ENCODE measurements around the gene CHKB.

Gene CHKB

GRCh38 chr22:50570861-50571260 lies 11.8 kb downstream of the CHKB start:
- no peaks in the 10 kb centered on the region for H3K4me1 ChIP-seq (ENCODE audit: control insufficient read depth, insufficient read depth, low read length, unreplicated experiment)
- H3K36me3 ChIP-seq (ENCODE audit: insufficient read depth, low read length), result no peaks in the 10 kb centered on the region

DNA sequence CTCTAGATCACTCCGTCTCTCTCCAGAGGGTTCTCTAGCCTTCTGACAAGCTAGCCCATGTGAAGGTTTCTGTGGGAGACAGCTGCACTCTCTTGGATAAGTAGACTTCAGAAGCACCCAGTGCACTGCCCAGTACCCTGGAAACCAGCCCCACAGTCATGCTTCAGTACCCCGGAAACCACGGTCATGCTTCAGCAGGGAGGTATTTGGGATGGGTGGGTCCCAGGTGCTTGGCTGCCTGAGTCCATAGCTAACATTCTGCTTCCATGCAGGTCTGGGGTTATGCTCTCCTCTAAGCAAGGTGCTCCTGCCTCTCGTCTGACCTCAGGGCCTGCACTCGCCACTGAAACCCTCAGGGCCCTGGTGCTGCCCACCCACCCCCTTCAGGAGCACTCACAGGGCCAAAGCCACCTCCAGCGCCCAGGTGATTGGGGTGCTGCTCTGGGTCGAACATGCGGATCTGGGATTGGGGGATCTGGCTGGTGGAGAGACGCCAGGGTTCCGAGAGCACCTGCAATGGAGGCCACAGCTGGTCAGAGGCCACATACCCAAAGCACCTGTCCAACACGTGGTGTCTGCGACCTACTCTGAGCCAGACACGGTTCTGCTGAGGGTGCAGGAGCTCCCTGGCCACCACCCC lies 12.6 kb downstream of the CHKB start:
- H3K4me1 ChIP-seq (ENCODE audit: control insufficient read depth, insufficient read depth, low read length, unreplicated experiment), result no peaks in the 10 kb centered on the region
- no peaks in the 10 kb centered on the region for H3K79me2 ChIP-seq (ENCODE audit: control insufficient read depth, insufficient read depth, low read length, unreplicated experiment)
- H3K4me3 ChIP-seq (ENCODE audit: low read depth, low read length), result no peak overlapping the region
- no peak overlapping the region for H3K27ac ChIP-seq (ENCODE audit: low read depth, low read length)
- no peaks in the 10 kb centered on the region for H3K36me3 ChIP-seq (ENCODE audit: insufficient read depth, low read length)
- H3K27me3 ChIP-seq (ENCODE audit: insufficient read depth, low read length), result no peaks in the 10 kb centered on the region
- no peak overlapping the region for H2AFZ ChIP-seq (ENCODE audit: low read length, unreplicated experiment)

More at GRCh38 chr22:50570861-50571260, 11.8 kb downstream of the CHKB start:
- H3K27me3 ChIP-seq (ENCODE audit: insufficient read depth, low read length), result no peaks in the 10 kb centered on the region
- no peak overlapping the region for H3K4me3 ChIP-seq (ENCODE audit: low read depth, low read length)
- H3K27ac ChIP-seq (ENCODE audit: low read depth, low read length), result no peak overlapping the region
- H2AFZ ChIP-seq (ENCODE audit: low read length, unreplicated experiment), result no peak overlapping the region
- H3K79me2 ChIP-seq (ENCODE audit: control insufficient read depth, insufficient read depth, low read length, unreplicated experiment), result no peaks in the 10 kb centered on the region

- H2AFZ ChIP-seq (ENCODE audit: low read length, unreplicated experiment), result no peak overlapping the region
- H3K27ac ChIP-seq (ENCODE audit: low read depth, low read length), result no peak overlapping the region
- no peaks in the 10 kb centered on the region for H3K4me1 ChIP-seq (ENCODE audit: control insufficient read depth, insufficient read depth, low read length, unreplicated experiment)
- H3K27me3 ChIP-seq (ENCODE audit: insufficient read depth, low read length), result no peaks in the 10 kb centered on the region
- H3K79me2 ChIP-seq (ENCODE audit: control insufficient read depth, insufficient read depth, low read length, unreplicated experiment), result no peaks in the 10 kb centered on the region
- H3K4me3 ChIP-seq (ENCODE audit: low read depth, low read length), result no peak overlapping the region
- H3K36me3 ChIP-seq (ENCODE audit: insufficient read depth, low read length), result no peaks in the 10 kb centered on the region
These were observed 13.6 kb downstream of the CHKB start for GRCh38 chr22:50569041-50569459.

GRCh38 chr22:50568626-50569025 lies 14.0 kb downstream of the CHKB start:
- H3K27ac ChIP-seq (ENCODE audit: low read depth, low read length), result no peak overlapping the region
- H3K79me2 ChIP-seq (ENCODE audit: control insufficient read depth, insufficient read depth, low read length, unreplicated experiment), result no peaks in the 10 kb centered on the region
- H3K36me3 ChIP-seq (ENCODE audit: insufficient read depth, low read length), result no peaks in the 10 kb centered on the region
- no peaks in the 10 kb centered on the region for H3K27me3 ChIP-seq (ENCODE audit: insufficient read depth, low read length)
- no peak overlapping the region for H3K4me3 ChIP-seq (ENCODE audit: low read depth, low read length)
- H2AFZ ChIP-seq (ENCODE audit: low read length, unreplicated experiment), result no peak overlapping the region
- H3K4me1 ChIP-seq (ENCODE audit: control insufficient read depth, insufficient read depth, low read length, unreplicated experiment), result no peaks in the 10 kb centered on the region

DNA sequence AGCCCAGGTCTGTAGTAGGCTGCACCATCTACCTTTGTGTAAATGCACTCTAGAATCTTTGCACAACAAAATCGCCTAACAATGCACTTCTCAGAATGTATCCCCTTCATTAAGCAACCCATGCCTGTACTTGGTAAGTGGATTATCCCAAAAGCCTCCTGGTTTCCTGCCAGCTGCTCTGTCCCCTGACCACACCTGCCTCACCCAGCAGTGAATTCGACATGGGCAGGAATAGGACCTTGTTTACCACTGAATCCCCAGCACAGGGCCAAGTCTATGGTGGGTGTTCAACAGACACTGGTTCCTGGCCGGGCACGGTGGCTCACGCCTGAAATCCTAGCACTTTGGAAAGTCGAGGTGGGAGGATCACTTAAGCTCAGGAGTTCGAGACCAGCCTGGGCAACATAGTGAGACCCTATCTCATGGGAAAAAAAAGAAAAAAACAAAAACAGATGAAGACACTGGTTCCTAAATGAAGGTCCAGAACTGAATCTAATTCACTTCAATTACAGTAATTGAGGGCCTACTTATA lies 14.9 kb downstream of the CHKB start:
- Histone ChIP-seq H2AFZ (ENCODE audit: low read length, unreplicated experiment) (no peak overlapping the region), H3K4me3 (ENCODE audit: low read depth, low read length) (no peak overlapping the region), H3K27ac (ENCODE audit: low read depth, low read length) (no peak overlapping the region), H3K36me3 (ENCODE audit: insufficient read depth, low read length) (no peaks in the 10 kb centered on the region), H3K4me1 (ENCODE audit: control insufficient read depth, insufficient read depth, low read length, unreplicated experiment) (no peaks in the 10 kb centered on the region), H3K79me2 (ENCODE audit: control insufficient read depth, insufficient read depth, low read length, unreplicated experiment) (no peaks in the 10 kb centered on the region), H3K27me3 (ENCODE audit: insufficient read depth, low read length) (no peaks in the 10 kb centered on the region)

GRCh38 chr22:50564289-50564688 lies 18.4 kb downstream of the CHKB start:
- Histone ChIP-seq H3K27ac (ENCODE audit: low read depth, low read length) (no peak overlapping the region), H3K4me1 (ENCODE audit: control insufficient read depth, insufficient read depth, low read length, unreplicated experiment) (no peaks in the 10 kb centered on the region), H3K27me3 (ENCODE audit: insufficient read depth, low read length) (no peaks in the 10 kb centered on the region), H3K36me3 (ENCODE audit: insufficient read depth, low read length) (no peaks in the 10 kb centered on the region), H2AFZ (ENCODE audit: low read length, unreplicated experiment) (no peak overlapping the region), H3K79me2 (ENCODE audit: control insufficient read depth, insufficient read depth, low read length, unreplicated experiment) (no peaks in the 10 kb centered on the region), H3K4me3 (ENCODE audit: low read depth, low read length) (no peak overlapping the region)

DNA sequence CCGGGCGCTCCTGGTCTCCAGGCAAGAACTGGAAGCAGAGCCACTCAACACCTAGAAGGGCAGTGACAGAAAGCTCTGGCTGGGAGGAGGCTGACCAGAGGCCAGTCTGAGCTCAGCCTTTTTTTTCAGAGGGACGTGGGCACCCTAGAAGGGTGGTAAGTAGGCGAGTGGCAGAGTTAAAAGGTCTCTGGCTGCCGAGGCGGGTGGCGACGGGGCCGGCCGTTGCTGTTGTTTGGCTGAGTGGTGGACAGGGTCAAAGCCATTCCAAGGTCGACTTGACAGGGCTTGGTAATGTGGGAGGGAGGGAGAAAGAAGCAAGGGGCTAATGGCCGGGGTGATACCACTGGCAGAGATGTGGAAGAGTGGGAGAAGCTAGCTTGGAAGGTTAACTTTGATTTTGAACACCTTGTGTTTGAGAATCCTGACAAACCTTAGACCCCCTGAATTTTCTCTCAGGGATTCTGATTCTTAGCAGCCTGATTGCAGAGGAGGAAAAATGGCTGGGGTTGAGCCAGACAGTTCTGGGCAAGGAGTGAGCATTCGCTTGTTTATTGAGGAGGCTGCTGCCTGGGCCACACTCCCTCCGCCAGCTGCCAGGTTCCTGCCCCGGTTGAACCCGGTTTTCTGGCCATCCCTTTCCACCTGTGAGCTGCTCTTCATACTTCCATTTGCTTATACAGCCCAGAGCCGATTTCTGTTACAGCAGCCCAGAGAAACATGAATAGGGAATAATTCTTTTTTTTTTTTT lies 19.1 kb downstream of the CHKB start:
- Histone ChIP-seq H3K36me3 (ENCODE audit: insufficient read depth, low read length) (no peaks in the 10 kb centered on the region), H3K79me2 (ENCODE audit: control insufficient read depth, insufficient read depth, low read length, unreplicated experiment) (no peaks in the 10 kb centered on the region), H3K4me1 (ENCODE audit: control insufficient read depth, insufficient read depth, low read length, unreplicated experiment) (no peaks in the 10 kb centered on the region), H3K27me3 (ENCODE audit: insufficient read depth, low read length) (no peaks in the 10 kb centered on the region), H3K4me3 (ENCODE audit: low read depth, low read length) (peak overlapping the region; percentile 84), H2AFZ (ENCODE audit: low read length, unreplicated experiment) (peak overlapping the region; percentile 32), H3K27ac (ENCODE audit: low read depth, low read length) (no peak overlapping the region)

DNA sequence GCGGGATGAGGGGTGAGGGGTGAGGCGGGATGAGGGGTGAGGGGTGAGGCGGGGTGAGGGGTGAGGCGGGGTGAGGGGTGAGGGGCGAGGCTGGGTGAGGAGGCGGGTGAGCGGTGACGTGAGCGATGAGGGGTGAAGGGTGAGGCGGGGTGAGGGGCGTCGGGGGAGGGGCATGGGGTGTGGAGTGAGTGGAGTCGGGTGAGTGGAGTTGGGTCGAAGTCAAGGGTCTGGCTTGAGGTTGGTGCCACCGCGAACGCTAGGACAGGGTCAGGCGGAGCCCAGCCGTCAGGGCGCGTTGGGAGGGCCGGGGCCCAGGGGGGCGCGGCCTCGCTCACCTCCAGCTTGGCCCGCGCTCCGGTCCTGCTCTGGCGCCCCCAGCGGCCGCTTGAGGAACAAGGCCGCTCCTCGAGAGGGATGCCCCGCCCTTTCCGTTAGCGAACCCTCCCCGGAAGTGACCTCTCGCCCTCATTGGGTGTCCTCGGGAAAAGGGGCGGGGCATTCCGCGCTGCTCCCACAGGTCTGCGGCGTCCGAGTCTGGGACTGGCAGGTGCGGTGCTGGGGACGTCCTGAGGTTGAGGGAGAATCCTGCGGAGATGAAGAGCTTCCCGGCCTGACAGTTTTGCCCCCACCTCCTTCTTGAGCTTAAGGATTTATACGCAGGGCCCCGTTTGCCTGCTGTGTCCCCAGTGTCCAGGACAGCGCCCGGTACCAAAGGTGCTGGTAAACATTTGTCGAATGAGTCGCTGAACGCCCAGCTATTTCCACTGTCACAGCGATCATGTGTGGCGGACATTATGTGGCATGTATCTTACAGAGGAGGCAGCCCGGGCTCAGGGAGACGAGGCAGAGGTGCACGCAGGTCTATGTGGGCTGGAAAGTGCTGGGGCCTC lies 19.9 kb downstream of the CHKB start, which contains the start of gene SYCE3:
SYCE3 (minus strand) TSS at position 397 of the 890 bp plus-strand sequence. CDS start 6,514 bp downstream, outside the sequence.
- no peaks in the 10 kb centered on the region for H3K27me3 ChIP-seq (ENCODE audit: insufficient read depth, low read length)
- H3K27ac ChIP-seq (ENCODE audit: low read depth, low read length), result no peak within 1 kb of the TSS
- no peaks in the 10 kb centered on the region for H3K79me2 ChIP-seq (ENCODE audit: control insufficient read depth, insufficient read depth, low read length, unreplicated experiment)
- no peaks in the 10 kb centered on the region for H3K36me3 ChIP-seq (ENCODE audit: insufficient read depth, low read length)
- no peaks in the 10 kb centered on the region for H3K4me1 ChIP-seq (ENCODE audit: control insufficient read depth, insufficient read depth, low read length, unreplicated experiment)
- peak within 1 kb of the TSS; percentile 84 for H3K4me3 ChIP-seq (ENCODE audit: low read depth, low read length)
- peak within 1 kb of the TSS; percentile 32 for H2AFZ ChIP-seq (ENCODE audit: low read length, unreplicated experiment)

DNA sequence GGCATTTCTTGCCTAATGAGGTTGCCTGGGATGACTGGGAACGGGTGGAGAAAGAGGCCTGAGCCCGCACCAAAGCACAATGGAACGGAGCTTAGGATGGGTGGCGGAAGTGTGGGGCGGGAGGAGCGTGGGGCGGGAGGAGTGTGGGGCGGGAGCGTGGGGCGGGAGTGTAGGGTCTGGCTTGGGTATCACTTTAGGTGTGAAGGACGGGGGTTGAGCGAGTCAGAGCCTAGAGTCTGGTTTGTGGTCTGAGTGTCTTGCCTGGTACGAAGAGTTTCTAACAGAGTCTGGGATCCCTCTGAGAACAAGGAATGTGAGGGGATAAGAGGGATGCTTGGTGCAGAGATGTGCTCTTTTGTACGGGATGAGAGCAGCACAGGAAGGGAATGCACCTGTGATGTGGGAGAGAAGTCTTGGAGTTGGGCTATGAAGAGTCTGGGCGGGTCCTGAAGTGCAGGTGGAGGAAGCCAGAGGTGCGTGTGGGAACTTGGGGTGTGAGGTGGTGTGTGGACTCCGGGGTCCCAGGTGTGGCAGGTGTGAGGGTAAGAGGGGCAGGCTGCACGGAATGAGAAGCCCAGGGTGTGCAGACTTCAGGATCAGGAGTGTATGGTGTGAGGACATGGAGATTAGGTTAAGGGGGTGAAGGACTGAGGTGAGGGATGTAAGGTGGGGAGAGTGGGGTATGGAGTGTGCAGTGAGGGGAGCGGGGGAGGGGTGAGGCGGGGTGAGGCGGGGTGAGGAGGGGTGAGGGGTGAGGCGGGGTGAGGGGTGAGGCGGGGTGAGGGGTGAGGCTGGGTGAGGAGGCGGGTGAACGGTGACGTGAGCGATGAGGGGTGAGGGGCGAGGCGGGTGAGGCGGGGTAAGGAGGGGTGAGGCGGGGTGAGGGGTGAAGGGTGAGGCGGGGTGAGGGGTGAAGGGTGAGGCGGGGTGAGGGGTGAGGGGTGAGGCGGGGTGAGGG lies 21.0 kb downstream of the CHKB start:
- H3K4me3 ChIP-seq (ENCODE audit: low read depth, low read length), result no peak overlapping the region
- H3K4me1 ChIP-seq (ENCODE audit: control insufficient read depth, insufficient read depth, low read length, unreplicated experiment), result no peaks in the 10 kb centered on the region
- H3K36me3 ChIP-seq (ENCODE audit: insufficient read depth, low read length), result no peaks in the 10 kb centered on the region
- H2AFZ ChIP-seq (ENCODE audit: low read length, unreplicated experiment), result no peak overlapping the region
- H3K79me2 ChIP-seq (ENCODE audit: control insufficient read depth, insufficient read depth, low read length, unreplicated experiment), result no peaks in the 10 kb centered on the region
- no peak overlapping the region for H3K27ac ChIP-seq (ENCODE audit: low read depth, low read length)
- H3K27me3 ChIP-seq (ENCODE audit: insufficient read depth, low read length), result no peaks in the 10 kb centered on the region
